Measurements from ENCODE around the gene ATP8B1. TPM values are rescaled to one million over a fixed set of nuclear protein-coding genes. Genes with fewer than 3 reads are reported as not detected.
A peak's percentile ranks its signal among the peaks of the same experiment; 100 is the strongest.

The ATP8B1 gene
- total RNA-seq, 2 donors from 2014 or later, result 248 to 387 TPM

DNA sequence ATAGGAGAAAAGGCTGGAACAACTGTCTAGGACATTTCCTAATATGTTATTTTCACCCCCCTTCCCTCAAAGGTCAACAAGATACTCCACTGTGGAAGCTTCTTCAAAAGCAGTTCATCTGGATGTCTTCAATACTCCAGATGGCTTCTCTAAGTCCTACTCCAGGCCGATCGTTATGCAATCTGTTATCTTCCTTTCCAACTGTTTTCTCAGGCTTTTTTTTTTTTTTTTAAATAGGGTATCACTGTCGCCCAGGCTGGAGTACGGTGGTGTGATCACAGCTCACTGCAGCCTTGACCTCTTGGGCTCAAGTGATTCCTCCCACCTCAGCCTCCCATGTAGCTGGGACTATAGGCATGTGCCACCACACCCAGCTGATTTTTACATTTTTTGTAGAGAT, 26.3 kb downstream of the ATP8B1 start:
- no peak for ATAC-seq
- no peak for DNase-seq
- intact Hi-C loops (cut with DNase I, micrococcal nuclease), result no loop called here

DNA sequence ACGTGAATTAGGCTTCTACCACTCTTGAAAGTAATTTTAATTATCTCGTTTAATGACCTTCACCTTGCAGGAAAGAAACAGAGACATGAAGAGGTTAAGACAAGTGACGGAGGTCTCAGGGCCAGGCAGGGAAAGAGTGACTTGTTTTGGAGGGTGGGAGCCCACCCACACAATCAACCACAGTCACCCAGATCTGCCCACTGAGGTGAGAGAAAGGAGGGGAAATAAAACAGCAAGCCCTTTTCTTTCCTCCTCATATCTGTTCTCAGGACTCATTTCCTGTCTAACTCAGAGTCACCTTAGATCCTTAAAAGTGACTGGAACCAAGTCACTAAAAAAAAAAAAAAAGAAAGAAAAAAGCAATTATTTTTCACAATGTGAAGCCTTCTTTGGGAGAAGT, 26.8 kb downstream of the ATP8B1 start:
- intact Hi-C loops (cut with DNase I, micrococcal nuclease), result no loop called here
- DNase-seq (no peak), ATAC-seq (no peak)

- ATAC-seq (no peak), DNase-seq (no peak)
- intact Hi-C loops (cut with DNase I, micrococcal nuclease), result no loop called here
Measured at GRCh38 chr18:57775937-57776336, 27.2 kb downstream of the ATP8B1 start.

GRCh38 chr18:57772387-57772799, 30.7 kb downstream of the ATP8B1 start:
- intact Hi-C loops (cut with DNase I, micrococcal nuclease), result no loop called here
- DNase-seq (peak; percentile 66 to 82), ATAC-seq (peak; percentile 61)

DNA sequence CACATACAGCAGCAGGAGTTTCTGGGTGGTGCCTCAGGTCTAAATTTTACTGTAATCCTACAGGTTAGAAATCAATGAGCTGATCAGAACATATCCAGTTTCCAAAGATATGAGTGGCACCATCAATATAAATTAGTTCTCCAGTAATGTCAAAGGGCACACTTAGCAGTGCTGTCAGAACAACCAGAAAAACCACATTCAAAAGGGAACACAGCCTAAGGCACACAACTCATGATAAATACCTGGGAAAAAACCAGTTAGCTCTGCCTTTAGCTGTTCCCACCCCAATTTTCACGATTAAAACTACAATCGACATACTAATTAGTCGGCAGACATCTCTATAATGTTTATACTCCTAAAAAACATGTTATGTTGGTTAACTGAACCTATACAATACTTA, 31.5 kb downstream of the ATP8B1 start:
- intact Hi-C loops (cut with DNase I, micrococcal nuclease), result no loop called here
- ATAC-seq, result peak; percentile 15
- no peak for DNase-seq

DNA sequence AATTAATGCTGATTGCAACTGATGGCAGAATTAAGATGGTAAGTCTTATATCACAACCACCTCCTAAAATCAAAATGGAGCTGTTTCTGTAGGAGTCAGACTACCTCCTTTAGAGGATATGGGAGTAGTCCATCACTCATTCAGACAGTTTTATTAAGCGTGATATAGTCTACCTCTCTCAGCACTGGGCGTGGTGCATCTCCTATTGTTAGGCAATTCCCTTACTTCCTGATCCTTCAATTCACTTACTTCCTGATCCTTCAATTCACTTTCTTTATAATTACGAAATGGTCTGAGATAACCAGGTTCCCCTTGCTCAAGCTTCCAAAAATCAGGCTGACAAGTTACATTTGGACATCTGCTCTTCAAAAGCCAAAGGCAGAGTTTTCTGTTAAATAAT, 31.9 kb downstream of the ATP8B1 start:
- ATAC-seq (peak; percentile 88), DNase-seq (peak; percentile 74 to 84)
- intact Hi-C loops (cut with DNase I, micrococcal nuclease), result no loop called here

DNA sequence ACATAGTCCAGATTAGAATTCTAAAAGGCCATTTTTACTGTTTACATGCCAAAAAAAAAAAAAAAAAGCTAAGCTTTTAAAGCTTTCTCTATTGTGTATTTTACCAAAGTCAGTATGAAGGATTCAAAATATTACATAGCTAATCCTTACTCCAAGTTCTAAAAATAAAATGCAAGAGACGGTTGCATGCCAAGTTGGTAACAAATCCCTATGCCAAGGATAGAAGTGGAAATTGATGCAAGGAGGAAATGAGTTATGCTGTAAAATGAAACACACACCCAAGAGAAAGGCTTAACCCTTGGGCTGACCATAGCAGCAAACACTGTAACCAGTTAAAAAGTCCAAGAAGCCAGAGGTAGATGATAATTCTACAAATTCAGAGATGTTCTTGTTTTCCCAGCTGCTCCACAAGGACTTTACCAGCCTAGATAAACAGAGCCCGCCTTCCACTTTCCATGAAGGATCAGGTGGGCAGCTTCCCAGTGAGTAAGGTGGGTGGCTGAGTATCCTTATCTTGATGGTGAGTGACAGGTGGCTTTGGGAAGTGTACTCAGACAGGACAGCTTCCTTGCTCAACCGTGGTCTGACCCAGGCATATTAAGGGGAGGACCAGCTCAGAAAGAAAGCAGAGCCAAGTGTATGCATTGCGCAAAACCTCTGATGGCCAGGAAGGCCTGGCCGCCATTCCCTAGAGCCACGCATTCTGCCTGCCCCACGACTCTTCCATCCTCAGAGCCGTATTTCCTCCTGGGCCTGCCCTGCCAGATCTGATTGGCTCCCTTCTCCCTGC, 34.4 kb downstream of the ATP8B1 start:
- intact Hi-C loops (cut with DNase I, micrococcal nuclease), result no loop called here
- ATAC-seq (peak; percentile 54), DNase-seq (peak in 1 of 2 donors; percentile 56)

DNA sequence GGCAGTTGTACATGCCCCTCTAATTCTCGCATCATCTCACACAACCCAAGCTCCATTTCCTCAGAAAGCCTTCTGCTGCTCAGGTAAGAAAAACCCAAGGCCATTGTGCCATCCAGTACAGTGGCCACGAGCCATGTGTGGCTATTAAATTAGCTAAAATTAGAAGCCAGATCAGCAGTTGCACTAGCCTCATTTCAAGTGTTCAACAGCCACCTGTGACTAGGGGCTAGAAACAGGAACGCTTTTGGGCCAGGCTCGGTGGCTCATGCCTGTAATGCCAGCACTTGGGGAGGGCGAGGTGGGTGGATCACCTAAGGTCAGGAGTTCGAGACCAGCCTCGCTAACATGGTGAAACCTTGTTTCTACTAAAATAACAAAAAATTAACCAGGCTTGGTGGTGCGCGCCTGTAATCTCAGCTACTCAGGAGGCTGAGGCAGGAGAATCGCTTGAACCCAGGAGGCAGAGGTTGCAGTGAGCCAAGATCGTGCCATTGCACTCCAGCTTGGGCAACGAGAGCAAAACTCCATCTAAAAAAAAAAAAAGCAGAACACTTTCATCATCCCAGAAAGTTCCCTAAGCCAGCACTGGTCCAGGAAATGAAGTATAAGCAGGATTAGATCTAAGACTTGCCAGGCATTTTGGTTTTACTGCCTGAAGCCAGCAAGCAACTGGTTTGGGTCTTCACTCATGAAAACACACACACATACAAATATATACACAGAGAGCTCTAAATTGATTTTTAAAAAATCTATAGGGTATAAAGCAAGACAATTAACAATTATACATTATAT, 35.7 kb downstream of the ATP8B1 start:
- no peak for DNase-seq
- ATAC-seq, result no peak
- intact Hi-C loops (cut with DNase I, micrococcal nuclease), result no loop called here

DNA sequence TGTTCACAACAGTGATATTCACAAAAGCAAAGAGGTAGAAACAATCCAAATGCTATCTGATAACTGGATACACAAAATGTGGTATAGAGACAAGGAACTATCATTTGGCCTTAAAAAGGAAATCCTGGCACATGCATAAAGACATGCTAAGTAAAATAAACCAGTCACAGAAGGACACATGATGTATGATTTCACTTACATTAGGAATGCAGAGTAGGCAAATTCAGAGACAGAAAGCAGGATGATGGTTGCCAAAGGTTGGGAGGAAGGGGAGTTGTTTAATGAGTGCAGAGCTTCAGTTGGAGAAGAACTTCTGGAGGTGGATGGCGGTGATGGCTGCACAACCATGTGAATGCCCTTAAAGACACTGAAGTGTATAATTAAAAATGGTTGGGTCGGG, 38.1 kb downstream of the ATP8B1 start:
- intact Hi-C loops (cut with DNase I, micrococcal nuclease), result no loop called here
- ATAC-seq, result no peak
- no peak for DNase-seq

DNA sequence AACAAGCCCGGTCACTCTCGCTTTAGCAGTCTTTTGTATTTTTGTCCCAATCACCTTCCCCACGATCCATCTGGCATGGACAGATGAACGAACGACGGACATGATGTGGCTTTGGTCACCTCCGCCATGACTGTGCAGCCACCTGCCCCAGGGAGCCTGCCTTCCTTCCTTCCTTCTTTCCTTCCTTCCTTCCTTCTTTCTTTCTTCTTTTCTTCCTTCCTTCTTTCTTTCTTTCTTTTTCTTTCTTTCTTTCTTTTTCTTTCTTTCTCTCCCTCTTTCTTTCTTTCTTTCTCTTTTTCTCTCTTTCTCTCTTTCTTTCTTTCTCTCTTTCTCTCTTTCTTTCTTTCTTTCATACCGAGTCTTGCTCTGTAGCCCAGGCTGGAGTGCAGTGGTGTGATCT, 39.0 kb downstream of the ATP8B1 start:
- intact Hi-C loops (cut with DNase I, micrococcal nuclease), result no loop called here
- DNase-seq (no peak), ATAC-seq (no peak)

- no peak for DNase-seq
- intact Hi-C loops (cut with DNase I, micrococcal nuclease), result no loop called here
- ATAC-seq, result peak; percentile 12
Measured at GRCh38 chr18:57762686-57763085, 40.4 kb downstream of the ATP8B1 start.

DNA sequence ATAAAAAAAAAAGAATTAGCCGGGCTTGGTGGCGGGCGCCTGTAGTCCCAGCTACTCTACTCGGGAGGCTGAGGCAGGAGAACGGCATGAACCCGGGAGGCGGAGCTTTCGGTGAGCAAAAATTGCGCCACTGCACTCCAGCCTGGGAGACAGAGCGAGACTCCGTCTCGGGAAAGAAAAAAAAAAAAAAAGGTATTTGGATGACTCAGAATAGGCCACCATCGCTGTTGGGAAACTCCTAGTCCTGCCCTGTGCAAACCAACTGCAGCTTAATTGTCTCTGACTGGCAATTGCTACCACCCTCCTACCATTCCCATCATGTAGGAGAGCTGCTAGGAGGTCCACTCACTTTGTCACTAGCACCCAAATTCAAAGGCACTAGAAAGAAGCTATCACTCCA, 43.5 kb downstream of the ATP8B1 start:
- intact Hi-C loops (cut with DNase I, micrococcal nuclease), result no loop called here
- ATAC-seq (peak; percentile 70), DNase-seq (no peak)

GRCh38 chr18:57755473-57756067, 47.5 kb downstream of the ATP8B1 start:
- intact Hi-C loops (cut with DNase I, micrococcal nuclease), result no loop called here
- ATAC-seq (no peak), DNase-seq (no peak)

DNA sequence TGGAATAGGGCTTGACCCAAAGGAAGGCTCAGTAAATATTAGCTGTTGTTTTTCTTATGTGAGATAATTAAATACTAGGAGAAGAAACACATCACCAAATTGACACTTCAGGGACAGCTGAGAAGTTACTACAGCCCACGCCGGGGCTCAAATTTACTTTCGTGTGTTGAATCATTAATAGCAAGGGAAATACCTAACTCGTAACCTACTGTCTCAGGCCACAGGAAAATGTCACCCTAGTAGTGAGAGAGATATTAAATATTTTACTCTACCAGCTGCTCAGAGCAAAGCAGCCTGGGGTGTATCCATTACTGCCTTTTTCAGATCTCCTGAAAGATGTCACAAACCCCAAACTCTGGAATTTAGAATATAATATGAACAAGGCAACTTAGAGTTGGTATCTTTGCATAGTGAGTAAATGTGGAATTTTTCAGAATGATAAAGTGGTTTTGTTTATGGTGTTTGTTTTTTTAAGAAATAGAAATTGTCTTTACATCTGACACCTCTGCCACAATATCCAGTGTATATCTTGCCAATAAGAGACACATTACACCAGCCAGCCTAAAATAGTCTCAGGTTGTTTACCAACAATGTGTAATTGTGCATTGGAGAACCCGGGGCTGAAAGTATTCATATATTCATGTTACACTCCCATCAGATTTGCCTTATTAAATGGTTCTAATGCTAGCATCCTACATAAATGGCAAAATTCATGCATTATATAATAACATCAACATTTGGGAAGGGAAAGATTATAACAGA, 48.4 kb downstream of the ATP8B1 start:
- ATAC-seq (no peak), DNase-seq (no peak)
- intact Hi-C loops (cut with DNase I, micrococcal nuclease), result no loop called here

GRCh38 chr18:57753063-57753462, 50.1 kb downstream of the ATP8B1 start:
- intact Hi-C loops (cut with DNase I, micrococcal nuclease), result no loop called here

DNA sequence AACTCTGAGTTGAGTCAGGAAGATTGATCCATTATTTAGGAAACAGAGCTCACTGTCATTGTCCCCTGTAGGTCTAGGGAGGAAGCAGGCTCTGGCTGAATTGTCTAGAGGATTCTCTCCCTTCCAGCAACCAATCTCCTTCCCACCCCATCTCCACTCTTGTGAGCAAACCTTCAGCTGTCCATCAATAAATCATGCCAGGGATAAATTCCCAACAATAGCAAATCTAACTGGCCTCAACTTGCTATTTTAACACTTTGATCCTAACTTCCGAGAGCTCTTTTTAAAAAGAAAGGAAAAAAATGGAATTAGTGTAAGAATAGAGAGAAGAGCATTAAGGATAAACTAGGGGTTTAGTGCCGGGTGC, 53.5 kb downstream of the ATP8B1 start:
- ATAC-seq, result no peak
- DNase-seq, result no peak
- intact Hi-C loops (cut with DNase I, micrococcal nuclease), result no loop called here

More at GRCh38 chr18:57753063-57753462, 50.1 kb downstream of the ATP8B1 start:
- DNase-seq (no peak), ATAC-seq (no peak)

- intact Hi-C loops (cut with DNase I, micrococcal nuclease), result no loop called here
- peak; percentile 82 for ATAC-seq
- DNase-seq, result peak in 1 of 2 donors; percentile 51
Measured at GRCh38 chr18:57748770-57749603, 54.1 kb downstream of the ATP8B1 start.
